H9 (cell line): Measurements from ENCODE around the gene ANK3. TPM values are rescaled to one million over a fixed set of nuclear protein-coding genes. Genes with fewer than 3 reads are reported as not detected.

Source experiments
- DNase-seq: peaks from one replicate; pipeline ENCODE4 v3.0.0-alpha.2; 2017
- H2AFZ ChIP-seq: one replicate; pipeline ENCODE4 v1.6.1; 2013; ENCODE audit warnings: mild to moderate bottlenecking, low read length, control low read depth, moderate library complexity
- H2AK5ac ChIP-seq: 2 replicates; pipeline ENCODE4 v1.6.1; 2013; ENCODE audit warnings: low read length, control low read depth, mixed read lengths; ENCODE audit not compliant: insufficient read length
- H2BK120ac ChIP-seq: one replicate; pipeline ENCODE4 v1.6.1; 2013; ENCODE audit warnings: low read depth, mild to moderate bottlenecking, low read length, control low read depth, inconsistent platforms; ENCODE audit not compliant: poor library complexity, severe bottlenecking
- H2BK12ac ChIP-seq: 2 replicates; pipeline ENCODE4 v1.6.1; 2013; ENCODE audit warnings: low read length, control low read depth, mixed read lengths, low read depth; ENCODE audit not compliant: insufficient read length
- H2BK15ac ChIP-seq: 2 replicates; pipeline ENCODE4 v1.6.1; 2013; ENCODE audit warnings: low read depth, low read length, control low read depth
- H2BK20ac ChIP-seq: one replicate; pipeline ENCODE4 v1.6.1; 2013; ENCODE audit warnings: low read depth, mild to moderate bottlenecking, low read length, control low read depth, inconsistent platforms; ENCODE audit not compliant: poor library complexity, severe bottlenecking
- H2BK5ac ChIP-seq: 2 replicates; pipeline ENCODE4 v1.6.1; 2013; ENCODE audit warnings: low read length, control low read depth, mixed read lengths; ENCODE audit not compliant: insufficient read length
- H3K14ac ChIP-seq: 2 replicates; pipeline ENCODE4 v1.6.1; 2013; ENCODE audit warnings: low read length, control low read depth; ENCODE audit not compliant: insufficient read depth
- H3K18ac ChIP-seq: 2 replicates; pipeline ENCODE4 v1.6.1; 2013; ENCODE audit warnings: low read depth, mild to moderate bottlenecking, mixed read lengths, low read length, control low read depth; ENCODE audit not compliant: insufficient read length
- H3K23ac ChIP-seq: 2 replicates; pipeline ENCODE4 v1.6.1; 2013; ENCODE audit warnings: low read length, control low read depth, mixed read lengths, low read depth; ENCODE audit not compliant: insufficient read length
- H3K23me2 ChIP-seq: 2 replicates; pipeline ENCODE4 v1.6.1; 2013; ENCODE audit warnings: low read depth, mild to moderate bottlenecking, mixed read lengths, low read length, control low read depth; ENCODE audit not compliant: insufficient read length, poor library complexity, severe bottlenecking
- H3K27ac ChIP-seq: 2 replicates; pipeline ENCODE4 v1.5.1; 2013; ENCODE audit warnings: low read length, control low read depth, mixed read lengths, low read depth; ENCODE audit not compliant: insufficient read length
- H3K27me3 ChIP-seq: 2 replicates; pipeline ENCODE4 v1.6.1; 2013; ENCODE audit warnings: low read length, control low read depth, inconsistent platforms; ENCODE audit not compliant: insufficient read depth
- H3K4ac ChIP-seq: 2 replicates; pipeline ENCODE4 v1.6.1; 2013; ENCODE audit warnings: low read depth, mild to moderate bottlenecking, control low read depth, inconsistent platforms, low read length, moderate library complexity
- H3K4me1 ChIP-seq: 2 replicates; pipeline ENCODE4 v1.6.1; 2013; ENCODE audit warnings: low read length, control low read depth, inconsistent platforms; ENCODE audit not compliant: insufficient read depth
- H3K4me2 ChIP-seq: 2 replicates; pipeline ENCODE4 v1.6.1; 2013; ENCODE audit warnings: low read length, control low read depth, mixed read lengths; ENCODE audit not compliant: insufficient read length, insufficient read depth
- H3K56ac ChIP-seq: 2 replicates; pipeline ENCODE4 v1.6.1; 2013; ENCODE audit warnings: low read depth, mild to moderate bottlenecking, mixed read lengths, low read length, control low read depth; ENCODE audit not compliant: insufficient read length
- H3K79me1 ChIP-seq: 2 replicates; pipeline ENCODE4 v1.6.1; 2013; ENCODE audit warnings: low read depth, mild to moderate bottlenecking, moderate library complexity, low read length, control low read depth, inconsistent platforms; ENCODE audit not compliant: insufficient read depth, poor library complexity, severe bottlenecking
- H3K79me2 ChIP-seq: 2 replicates; pipeline ENCODE4 v1.6.1; 2013; ENCODE audit warnings: low read length, control low read depth, inconsistent platforms; ENCODE audit not compliant: insufficient read depth
- H3K9ac ChIP-seq: 2 replicates; pipeline ENCODE4 v1.6.1; 2013; ENCODE audit warnings: low read length, control low read depth, mixed read lengths; ENCODE audit not compliant: insufficient read length; ENCODE audit errors: extremely low read depth
- H3K9me3 ChIP-seq: one replicate; pipeline ENCODE4 v1.6.1; 2013; ENCODE audit warnings: low read depth, low read length, inconsistent platforms; ENCODE audit not compliant: control insufficient read depth
- H3T11ph ChIP-seq: one replicate; pipeline ENCODE4 v1.6.1; 2013; ENCODE audit warnings: mild to moderate bottlenecking, low read length, control low read depth, inconsistent platforms
- H4K20me1 ChIP-seq: one replicate; pipeline ENCODE4 v1.6.1; 2013; ENCODE audit not compliant: control insufficient read depth, insufficient read length, insufficient read depth
- H4K5ac ChIP-seq: 2 replicates; pipeline ENCODE4 v1.6.1; 2013; ENCODE audit warnings: low read depth, mild to moderate bottlenecking, mixed read lengths, low read length, control low read depth; ENCODE audit not compliant: insufficient read length
- H4K8ac ChIP-seq: replicated peaks from 2 replicates; pipeline ENCODE4 v1.6.1; 2013; ENCODE audit warnings: low read length, control low read depth, mixed read lengths, low read depth; ENCODE audit not compliant: insufficient read length
- H4K91ac ChIP-seq: 2 replicates; pipeline ENCODE4 v1.6.1; 2013; ENCODE audit warnings: low read depth, mild to moderate bottlenecking, moderate library complexity, mixed read lengths, low read length, control low read depth; ENCODE audit not compliant: insufficient read length
- H3K27ac Mint-ChIP-seq, 3 experiments: 2 replicates in 2 of 3; 3 replicates in 1 of 3; pipeline ENCODE4 v1.8.0; 2020 to 2021; ENCODE audit warnings: mixed read lengths in 3 of 3, mild to moderate bottlenecking in 1 of 3, moderate library complexity in 1 of 3
- H3K27me3 Mint-ChIP-seq: 2 replicates; pipeline ENCODE4 v1.8.0; 2021; ENCODE audit warnings: low read depth, mild to moderate bottlenecking, moderate library complexity, mixed read lengths
- H3K36me3 Mint-ChIP-seq, 3 experiments: 2 replicates in 2 of 3; 3 replicates in 1 of 3; pipeline ENCODE4 v1.8.0; 2020 to 2021; ENCODE audit warnings: low read depth in 3 of 3, mixed read lengths in 3 of 3; ENCODE audit not compliant: insufficient read depth in 1 of 3
- H3K4me1 Mint-ChIP-seq, 2 experiments: 2 replicates each; pipeline ENCODE4 v1.8.0; 2020; ENCODE audit warnings: mixed read lengths in 2 of 2
- H3K4me3 Mint-ChIP-seq, 2 experiments: 2 replicates in 1 of 2; 3 replicates in 1 of 2; pipeline ENCODE4 v1.8.0; 2020 to 2021; ENCODE audit warnings: mild to moderate bottlenecking in 2 of 2, mixed read lengths in 2 of 2, moderate library complexity in 1 of 2
- H3K9me3 Mint-ChIP-seq, 2 experiments: 2 replicates in 1 of 2; 3 replicates in 1 of 2; pipeline ENCODE4 v1.8.0; 2020; ENCODE audit warnings: mild to moderate bottlenecking in 2 of 2, mixed read lengths in 2 of 2, moderate library complexity in 1 of 2
- CTCF ChIP-seq: fragments of 200-600 bp; sonication (generic); conservative IDR thresholded peaks from 3 replicates; pipeline ENCODE4 v1.8.0; 2021; ENCODE audit warnings: antibody characterized with exemption, mild to moderate bottlenecking
- WGBS: extraction: QIAGEN DNeasy Blood & Tissue Kit; methylation state at CpG from one replicate; pipeline ENCODE4 v1.1.7; 2013; ENCODE audit warnings: missing lambda C conversion rate, low lambda C conversion rate, mixed read lengths; ENCODE audit not compliant: insufficient read length; ENCODE audit errors: extremely low coverage; 5-methylcytosine and 5-hydroxymethylcytosine counted together
- total RNA-seq: library from RNA; stranded (reverse); gene quantifications from 2 replicates; pipeline ENCODE4 v1.2.1, GENCODE V29; 2021

Gene ANK3
- total RNA-seq, 1 experiment from 2014 or later: 59.6 TPM

GRCh38 chr10:60395711-60396110 lies 6.0 kb upstream of the ANK3 start:
- Histone ChIP-seq H4K91ac (no peak overlapping the region), H3K9ac (no peak overlapping the region), H2BK15ac (no peak overlapping the region), H3K14ac (no peak overlapping the region), H3K27me3 (no peaks in the 10 kb centered on the region), H2AFZ (no peak overlapping the region), H4K20me1 (no peaks in the 10 kb centered on the region), H2BK5ac (no peak overlapping the region), H2BK120ac (no peak overlapping the region), H3K4ac (no peak overlapping the region), H4K8ac (no peak overlapping the region), H2BK20ac (no peak overlapping the region), H4K5ac (no peak overlapping the region), H3K79me2 (no peaks in the 10 kb centered on the region), H3K4me1 (peaks cover 2% of the 10 kb centered on the region; the same call in 1 of the 2 replicates), H3K18ac (no peak overlapping the region), H3K27ac (no peak overlapping the region), H3K79me1 (no peaks in the 10 kb centered on the region), H3K56ac (no peak overlapping the region), H2AK5ac (no peak overlapping the region), H2BK12ac (no peak overlapping the region), H3K4me2 (no peak overlapping the region), H3T11ph (no peak overlapping the region), H3K23ac (no peak overlapping the region), H3K23me2 (no peaks in the 10 kb centered on the region), H3K9me3 (no peaks in the 10 kb centered on the region)
- H3K27ac Mint-ChIP-seq: peak overlapping the region in 1 of 3 experiments; percentile 1; a peak in 1 of 7 replicates
- H3K4me3 Mint-ChIP-seq: no peak overlapping the region
- H3K36me3 Mint-ChIP-seq: no peaks in the 10 kb centered on the region
- DNase-seq: no peak
- H3K9me3 Mint-ChIP-seq: no peaks in the 10 kb centered on the region
- TF ChIP-seq CTCF: no peak
- H3K4me1 Mint-ChIP-seq: peaks cover 6 to 12% of the 10 kb centered on the region in 2 experiments
- no CpG with 5 or more reads among the region's 7 CpGs for WGBS
- H3K27me3 Mint-ChIP-seq: no peaks in the 10 kb centered on the region
